GM12878 (cell line): ENCODE measurements around the gene FAM217B. TPM values are rescaled to one million over a fixed set of nuclear protein-coding genes. Genes with fewer than 3 reads are reported as not detected.

Source experiments
- ATF7 ChIP-seq: fragments of 450-650 bp; IDR thresholded peaks from 2 replicates; pipeline ENCODE4 v1.6.1; 2016; ENCODE audit warnings: low read depth, mild to moderate bottlenecking
- CREB1 ChIP-seq: IDR thresholded peaks from 2 replicates; pipeline ENCODE4 v1.6.1; 2012; ENCODE audit warnings: low read depth, mild to moderate bottlenecking, inconsistent platforms
- DPF2 ChIP-seq: fragments of 450-650 bp; IDR thresholded peaks from 2 replicates; pipeline ENCODE4 v1.6.1; 2017; ENCODE audit warnings: mild to moderate bottlenecking
- EGR1 ChIP-seq, 2 experiments: IDR thresholded peaks; 1 replicate in 1 of 2; 2 replicates in 1 of 2; pipeline ENCODE4 v1.6.1; 2011 to 2012; ENCODE audit warnings: low read depth in 2 of 2, low read length in 2 of 2, borderline replicate concordance in 1 of 2, mild to moderate bottlenecking in 1 of 2, moderate library complexity in 1 of 2
- IKZF1 ChIP-seq: fragments of 450-650 bp; conservative IDR thresholded peaks from 2 replicates; pipeline ENCODE4 v1.6.1; 2017; ENCODE audit warnings: antibody characterized with exemption, mild to moderate bottlenecking
- IKZF2 ChIP-seq, 2 experiments: fragments of 450-650 bp; IDR thresholded peaks; 2 replicates each; pipeline ENCODE4 v1.6.1; 2017; ENCODE audit warnings: mild to moderate bottlenecking in 2 of 2, moderate library complexity in 2 of 2
- JUNB ChIP-seq: IDR thresholded peaks from 2 replicates; pipeline ENCODE4 v1.6.1; 2016; ENCODE audit warnings: antibody characterized with exemption, mild to moderate bottlenecking
- MEF2B ChIP-seq: fragments of 450-650 bp; IDR thresholded peaks from 2 replicates; pipeline ENCODE4 v1.6.1; 2018; ENCODE audit warnings: mild to moderate bottlenecking, moderate library complexity; ENCODE audit not compliant: partially characterized antibody, poor library complexity, severe bottlenecking
- NBN ChIP-seq: fragments of 450-650 bp; IDR thresholded peaks from 2 replicates; pipeline ENCODE4 v1.6.1; 2016
- NR2C2 ChIP-seq: IDR thresholded peaks from 2 replicates; pipeline ENCODE4 v1.6.1; 2011; ENCODE audit warnings: borderline replicate concordance, low read depth; ENCODE audit not compliant: control insufficient read depth, insufficient read length
- NR2F1 ChIP-seq: fragments of 450-650 bp; conservative IDR thresholded peaks from 2 replicates; pipeline ENCODE4 v1.6.1; 2017; ENCODE audit warnings: mild to moderate bottlenecking
- PAX5 ChIP-seq: IDR thresholded peaks from 2 replicates; pipeline ENCODE4 v1.6.1; 2011; ENCODE audit warnings: low read depth, low read length, borderline replicate concordance
- PML ChIP-seq: IDR thresholded peaks from 2 replicates; pipeline ENCODE4 v1.6.1; 2012; ENCODE audit warnings: low read length, inconsistent platforms
- RAD51 ChIP-seq: fragments of 450-650 bp; IDR thresholded peaks from 2 replicates; pipeline ENCODE4 v1.6.1; 2016; ENCODE audit warnings: moderate library complexity, mild to moderate bottlenecking, inconsistent platforms
- RB1 ChIP-seq: fragments of 450-650 bp; formaldehyde crosslinking; IDR thresholded peaks from 2 replicates; pipeline ENCODE4 v1.6.1; 2017; ENCODE audit warnings: mild to moderate bottlenecking, borderline replicate concordance
- SMAD5 ChIP-seq: IDR thresholded peaks from 2 replicates; pipeline ENCODE4 v1.6.1; 2016; ENCODE audit warnings: antibody characterized with exemption, low read depth
- USF2 ChIP-seq: IDR thresholded peaks from 2 replicates; pipeline ENCODE4 v1.6.1; 2011; ENCODE audit warnings: low read depth, low read length, improper control_type of control experiment, borderline replicate concordance
- YY1 ChIP-seq: IDR thresholded peaks from 2 replicates; pipeline ENCODE4 v1.6.1; 2011; ENCODE audit warnings: low read depth, mild to moderate bottlenecking, low read length
- polyA plus RNA-seq, 11 experiments: library from polyadenylated mRNA; depleted of rRNA in 4 of 11; unstranded in 6 of 11; stranded (reverse) in 5 of 11; fragments of >200 nt; fragmentation: Nextera tagmentation in 4 of 11; fragmentation: Illumina TruSeq in 1 of 11; extraction: Ambion mirVana in 4 of 11; extraction: Trizol in 1 of 11; gene quantifications; 1 replicate in 1 of 11; 2 replicates in 10 of 11; pipeline versions ENCODE4 v1.2.1 to v1.2.3, GENCODE V29; 2011 to 2016; ENCODE audit warnings: inconsistent platforms in 2 of 11, missing spikeins in 2 of 11, low read depth in 1 of 11
- total RNA-seq, 4 experiments: library from RNA; depleted of rRNA in 3 of 4; stranded (reverse); fragments of >200 nt in 3 of 4; fragmentation: Illumina TruSeq in 1 of 4; extraction: Trizol in 1 of 4; gene quantifications; 2 replicates each; pipeline versions ENCODE4 v1.2.1 to v1.2.3, GENCODE V29; 2013 to 2021
- TF ChIP-seq, protein P1 (sequence below): IDR thresholded peaks from 2 replicates; pipeline ENCODE4 v1.6.1; 2012; ENCODE audit warnings: mild to moderate bottlenecking, low read depth, low read length
- TF ChIP-seq, protein P2 (sequence below): fragments of 450-650 bp; IDR thresholded peaks from 2 replicates; pipeline ENCODE4 v1.6.1; 2017; ENCODE audit warnings: antibody characterized with exemption, mild to moderate bottlenecking, moderate library complexity
- TF ChIP-seq, protein P3 (sequence below): IDR thresholded peaks from 2 replicates; pipeline ENCODE4 v1.6.1; 2011; ENCODE audit warnings: low read depth, mild to moderate bottlenecking, low read length, moderate library complexity, borderline replicate concordance; ENCODE audit errors: extremely low read depth

The FAM217B gene
- total and polyA plus RNA-seq, 10 of the 15 experiments (the other 5 are each of a cell fraction or from before 2014, with no cell fraction given): 6.3 to 18.3 (median 10.6) TPM

DNA sequence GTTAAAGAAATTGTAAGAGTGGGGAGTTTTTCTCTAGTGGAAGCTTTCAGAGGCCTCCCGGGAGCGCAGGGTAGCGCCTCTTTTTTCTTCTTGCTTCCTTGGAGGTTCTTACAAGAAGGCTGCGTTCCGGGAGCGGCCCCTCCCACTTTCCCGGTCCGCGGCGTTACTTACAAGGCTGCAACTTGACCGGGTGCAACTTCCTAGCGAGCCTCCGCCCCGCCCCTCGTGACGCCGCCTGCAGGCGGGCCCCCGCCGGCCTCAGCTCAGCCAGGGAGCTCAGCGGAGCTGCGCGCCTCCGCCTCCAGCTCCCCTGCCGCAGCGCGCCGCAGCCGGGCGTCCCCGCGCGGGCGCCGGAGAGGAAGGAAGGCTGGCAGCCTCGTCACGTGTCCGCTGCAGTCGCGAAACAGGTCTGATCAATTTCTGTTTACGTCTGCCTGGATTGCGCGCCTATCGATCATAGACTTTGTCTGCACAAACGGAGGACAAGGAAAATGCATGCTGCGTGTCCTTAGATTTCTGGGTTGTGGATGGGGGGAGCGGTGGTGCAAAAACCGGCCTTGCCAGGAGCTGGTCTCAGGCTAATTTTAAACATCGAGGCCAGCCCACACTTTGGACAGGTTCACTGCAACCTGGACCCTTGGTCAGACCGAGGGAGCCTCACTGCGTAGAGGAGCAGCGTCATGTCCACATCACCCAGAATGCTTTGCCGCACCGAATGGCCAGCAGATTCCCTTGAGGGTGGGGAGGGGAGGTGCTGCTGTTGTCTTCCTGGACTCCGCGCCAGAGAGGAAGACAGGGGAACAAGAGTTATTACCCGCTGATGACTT lies at the start of gene FAM217B, which contains the start of gene PPP1R3D (continued):
- TF ChIP-seq, protein P1, sequence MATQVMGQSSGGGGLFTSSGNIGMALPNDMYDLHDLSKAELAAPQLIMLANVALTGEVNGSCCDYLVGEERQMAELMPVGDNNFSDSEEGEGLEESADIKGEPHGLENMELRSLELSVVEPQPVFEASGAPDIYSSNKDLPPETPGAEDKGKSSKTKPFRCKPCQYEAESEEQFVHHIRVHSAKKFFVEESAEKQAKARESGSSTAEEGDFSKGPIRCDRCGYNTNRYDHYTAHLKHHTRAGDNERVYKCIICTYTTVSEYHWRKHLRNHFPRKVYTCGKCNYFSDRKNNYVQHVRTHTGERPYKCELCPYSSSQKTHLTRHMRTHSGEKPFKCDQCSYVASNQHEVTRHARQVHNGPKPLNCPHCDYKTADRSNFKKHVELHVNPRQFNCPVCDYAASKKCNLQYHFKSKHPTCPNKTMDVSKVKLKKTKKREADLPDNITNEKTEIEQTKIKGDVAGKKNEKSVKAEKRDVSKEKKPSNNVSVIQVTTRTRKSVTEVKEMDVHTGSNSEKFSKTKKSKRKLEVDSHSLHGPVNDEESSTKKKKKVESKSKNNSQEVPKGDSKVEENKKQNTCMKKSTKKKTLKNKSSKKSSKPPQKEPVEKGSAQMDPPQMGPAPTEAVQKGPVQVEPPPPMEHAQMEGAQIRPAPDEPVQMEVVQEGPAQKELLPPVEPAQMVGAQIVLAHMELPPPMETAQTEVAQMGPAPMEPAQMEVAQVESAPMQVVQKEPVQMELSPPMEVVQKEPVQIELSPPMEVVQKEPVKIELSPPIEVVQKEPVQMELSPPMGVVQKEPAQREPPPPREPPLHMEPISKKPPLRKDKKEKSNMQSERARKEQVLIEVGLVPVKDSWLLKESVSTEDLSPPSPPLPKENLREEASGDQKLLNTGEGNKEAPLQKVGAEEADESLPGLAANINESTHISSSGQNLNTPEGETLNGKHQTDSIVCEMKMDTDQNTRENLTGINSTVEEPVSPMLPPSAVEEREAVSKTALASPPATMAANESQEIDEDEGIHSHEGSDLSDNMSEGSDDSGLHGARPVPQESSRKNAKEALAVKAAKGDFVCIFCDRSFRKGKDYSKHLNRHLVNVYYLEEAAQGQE: no peak
- TF ChIP-seq RB1: no peak; the same call in 1 of the 2 replicates
- TF ChIP-seq PAX5: 0 out of 2 replicates have a peak, but pooled peaks have one; percentile 24
- TF ChIP-seq MEF2B: peak; percentile 86
- TF ChIP-seq, protein P2, sequence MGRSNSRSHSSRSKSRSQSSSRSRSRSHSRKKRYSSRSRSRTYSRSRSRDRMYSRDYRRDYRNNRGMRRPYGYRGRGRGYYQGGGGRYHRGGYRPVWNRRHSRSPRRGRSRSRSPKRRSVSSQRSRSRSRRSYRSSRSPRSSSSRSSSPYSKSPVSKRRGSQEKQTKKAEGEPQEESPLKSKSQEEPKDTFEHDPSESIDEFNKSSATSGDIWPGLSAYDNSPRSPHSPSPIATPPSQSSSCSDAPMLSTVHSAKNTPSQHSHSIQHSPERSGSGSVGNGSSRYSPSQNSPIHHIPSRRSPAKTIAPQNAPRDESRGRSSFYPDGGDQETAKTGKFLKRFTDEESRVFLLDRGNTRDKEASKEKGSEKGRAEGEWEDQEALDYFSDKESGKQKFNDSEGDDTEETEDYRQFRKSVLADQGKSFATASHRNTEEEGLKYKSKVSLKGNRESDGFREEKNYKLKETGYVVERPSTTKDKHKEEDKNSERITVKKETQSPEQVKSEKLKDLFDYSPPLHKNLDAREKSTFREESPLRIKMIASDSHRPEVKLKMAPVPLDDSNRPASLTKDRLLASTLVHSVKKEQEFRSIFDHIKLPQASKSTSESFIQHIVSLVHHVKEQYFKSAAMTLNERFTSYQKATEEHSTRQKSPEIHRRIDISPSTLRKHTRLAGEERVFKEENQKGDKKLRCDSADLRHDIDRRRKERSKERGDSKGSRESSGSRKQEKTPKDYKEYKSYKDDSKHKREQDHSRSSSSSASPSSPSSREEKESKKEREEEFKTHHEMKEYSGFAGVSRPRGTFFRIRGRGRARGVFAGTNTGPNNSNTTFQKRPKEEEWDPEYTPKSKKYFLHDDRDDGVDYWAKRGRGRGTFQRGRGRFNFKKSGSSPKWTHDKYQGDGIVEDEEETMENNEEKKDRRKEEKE: no peak
- TF ChIP-seq SMAD5: no peak; the same call in 1 of the 2 replicates
- TF ChIP-seq USF2: peak; percentile 64
- peak; percentile 29; the same call in 1 of the 2 replicates for TF ChIP-seq YY1
- TF ChIP-seq IKZF1: peak; percentile 45; the same call in 1 of the 2 replicates
- peak in 1 of 2 experiments; percentile 52; a peak in 1 of 3 replicates for TF ChIP-seq EGR1 (IDR thresholded peaks at IDR 0.05; ENCODE audit: borderline replicate concordance in 1 of 2, low read depth in 2 of 2, low read length in 2 of 2)
- TF ChIP-seq NBN: peak; percentile 83
- peak; percentile 80; the same call in 1 of the 2 replicates for TF ChIP-seq RAD51
- peak; percentile 81 for TF ChIP-seq DPF2
- TF ChIP-seq CREB1: peak; percentile 69
- no peak; the same call in 1 of the 2 replicates for TF ChIP-seq NR2F1
- peak; percentile 29 for TF ChIP-seq ATF7
- no peak for TF ChIP-seq NR2C2
- no peak; a peak in 1 of 4 replicates for TF ChIP-seq IKZF2 (IDR thresholded peaks at IDR 0.05)
- TF ChIP-seq PML: peak; percentile 86
- TF ChIP-seq, protein P3, sequence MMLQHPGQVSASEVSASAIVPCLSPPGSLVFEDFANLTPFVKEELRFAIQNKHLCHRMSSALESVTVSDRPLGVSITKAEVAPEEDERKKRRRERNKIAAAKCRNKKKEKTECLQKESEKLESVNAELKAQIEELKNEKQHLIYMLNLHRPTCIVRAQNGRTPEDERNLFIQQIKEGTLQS: peak; percentile 17; the same call in 1 of the 2 replicates
- TF ChIP-seq JUNB: no peak
